Adipocyte (in vitro differentiated cells): ENCODE measurements around the gene PCDH10.
A peak's percentile ranks its signal among the peaks of the same experiment; 100 is the strongest.

Source experiments
- DNase-seq: peaks from one replicate; pipeline ENCODE4 v3.0.0-alpha.2; 2015; ENCODE audit warnings: low read depth
- H3K27me3 ChIP-seq: replicated peaks from 2 replicates; pipeline ENCODE4 v1.7.0; 2013; ENCODE audit warnings: mild to moderate bottlenecking, low read length, moderate library complexity; ENCODE audit not compliant: control insufficient read depth, insufficient read depth
- H3K36me3 ChIP-seq: 2 replicates; pipeline ENCODE4 v1.7.0; 2013; ENCODE audit warnings: low read length, mild to moderate bottlenecking, moderate library complexity; ENCODE audit not compliant: control insufficient read depth, insufficient read depth, severe bottlenecking
- H3K4me1 ChIP-seq: 2 replicates; pipeline ENCODE4 v1.7.0; 2013; ENCODE audit warnings: mild to moderate bottlenecking, low read length, moderate library complexity; ENCODE audit not compliant: control insufficient read depth, insufficient read depth
- H3K4me3 ChIP-seq: 2 replicates; pipeline ENCODE4 v1.7.0; 2013; ENCODE audit warnings: mild to moderate bottlenecking, low read length, moderate library complexity
- H3K9ac ChIP-seq: 2 replicates; pipeline ENCODE4 v1.7.0; 2013; ENCODE audit warnings: mild to moderate bottlenecking, low read length, moderate library complexity
- H3K9me3 ChIP-seq: 2 replicates; pipeline ENCODE4 v1.7.0; 2013; ENCODE audit warnings: mild to moderate bottlenecking, low read length, moderate library complexity; ENCODE audit not compliant: control insufficient read depth

PCDH10 gene

DNA sequence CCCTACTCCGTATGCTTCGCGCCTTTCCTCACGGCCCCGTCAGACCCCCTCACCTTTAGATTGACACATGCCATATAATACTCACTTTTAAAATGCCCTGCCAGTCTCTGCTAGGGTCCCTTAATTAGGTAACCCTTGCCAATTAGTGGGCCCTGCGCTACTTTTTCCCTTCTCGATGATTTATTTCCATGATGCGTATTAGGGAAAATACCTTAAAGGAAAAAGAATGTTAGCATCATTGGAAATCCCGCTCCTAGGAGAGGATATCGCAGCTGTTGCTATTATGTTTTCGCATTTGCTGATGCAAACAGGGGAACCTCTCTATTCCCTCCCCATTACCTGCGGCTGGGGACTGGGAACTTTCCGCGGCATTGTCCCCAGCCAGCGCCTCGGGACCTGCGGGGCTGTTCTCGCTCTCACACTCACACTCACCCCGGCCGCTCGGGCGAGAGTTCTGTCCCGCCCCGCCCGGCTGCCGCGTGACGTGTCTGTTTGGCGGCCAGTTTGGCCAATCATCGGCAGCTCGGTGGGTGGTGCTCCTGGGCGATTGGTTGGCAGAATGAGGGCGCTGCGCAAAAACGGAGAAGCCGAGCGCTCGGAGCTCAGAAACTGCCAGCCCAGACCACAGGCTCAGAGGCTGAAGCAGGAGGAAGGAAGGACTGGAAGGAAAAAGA lies at the start of gene PCDH10:
Gene PCDH10, plus strand, starts transcription at position 605 of the 674 bp plus-strand sequence. CDS start 847 bp downstream, outside the sequence.
- no peaks in the 10 kb centered on the region for H3K36me3 ChIP-seq
- peak within 1 kb of the TSS; percentile 81 for H3K4me3 ChIP-seq
- peak within 1 kb of the TSS; percentile 22 for H3K9ac ChIP-seq
- H3K4me1 ChIP-seq: peaks cover 45% of the 10 kb centered on the region
- peaks cover 75% of the 10 kb centered on the region for H3K27me3 ChIP-seq
- DNase-seq: peak; percentile 99
- no peaks in the 10 kb centered on the region for H3K9me3 ChIP-seq

DNA sequence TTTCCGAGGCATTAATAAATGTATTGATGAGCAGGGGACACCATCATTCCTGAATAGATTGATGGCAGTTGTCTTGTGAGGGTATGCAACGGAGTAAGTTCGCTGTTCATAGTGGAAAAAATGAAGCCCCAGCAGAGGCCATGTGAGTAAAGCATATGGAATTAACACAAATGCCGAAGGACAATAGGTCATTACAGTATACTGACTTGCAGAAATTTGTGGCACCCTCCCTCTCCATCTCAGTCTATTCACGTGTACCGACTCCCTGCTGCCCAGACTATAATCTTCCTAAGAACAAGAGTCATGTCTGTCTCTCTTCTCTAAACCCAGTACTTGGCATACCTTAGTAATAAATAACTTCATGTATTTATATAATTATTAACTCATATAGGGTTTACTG lies 47.1 kb upstream of the PCDH10 start:
- Histone ChIP-seq H3K36me3 (no peaks in the 10 kb centered on the region), H3K9me3 (peaks cover 6% of the 10 kb centered on the region), H3K4me3 (no peak overlapping the region), H3K27me3 (no peaks in the 10 kb centered on the region), H3K9ac (no peak overlapping the region), H3K4me1 (no peaks in the 10 kb centered on the region)
- DNase-seq: no peak

DNA sequence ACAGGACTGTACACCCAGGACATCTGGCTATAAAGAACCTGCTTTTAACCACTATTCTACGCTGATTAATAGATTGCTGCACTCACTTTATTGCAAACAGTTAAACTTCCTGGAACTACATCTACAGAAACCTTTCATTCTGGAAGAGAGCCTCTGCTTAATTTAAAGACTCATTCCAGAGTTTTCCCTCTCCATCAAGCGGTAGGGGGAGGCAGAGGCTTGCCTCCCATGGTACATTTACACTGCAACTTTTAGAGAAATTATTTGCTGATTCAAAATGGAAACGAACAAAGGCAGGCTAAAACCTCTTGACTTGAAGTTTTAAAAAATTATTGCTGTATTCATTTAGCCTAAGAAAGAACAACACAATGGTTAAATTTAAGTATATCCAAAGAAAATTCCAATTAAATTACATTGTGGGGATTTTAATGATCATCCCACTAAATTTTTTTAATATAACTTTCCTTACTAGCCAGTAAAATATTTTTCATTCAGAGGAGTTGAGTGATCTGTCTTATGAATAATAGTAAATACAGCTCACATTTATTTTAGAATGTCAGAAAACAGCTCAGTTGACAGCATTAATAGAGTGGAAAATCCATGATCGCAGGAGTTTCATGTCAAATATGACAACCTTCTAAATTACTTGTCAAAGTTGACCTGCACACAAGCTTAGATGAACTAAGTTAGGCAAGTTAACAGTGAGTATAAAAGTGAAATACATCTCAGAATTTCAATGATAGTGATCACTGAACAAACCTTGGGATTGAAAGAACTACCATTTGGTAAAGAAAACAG lies 46.3 kb upstream of the PCDH10 start:
- Histone ChIP-seq H3K9me3 (peaks cover 6% of the 10 kb centered on the region), H3K4me3 (no peak overlapping the region), H3K27me3 (no peaks in the 10 kb centered on the region), H3K4me1 (no peaks in the 10 kb centered on the region), H3K9ac (no peak overlapping the region), H3K36me3 (no peaks in the 10 kb centered on the region)
- DNase-seq: no peak

DNA sequence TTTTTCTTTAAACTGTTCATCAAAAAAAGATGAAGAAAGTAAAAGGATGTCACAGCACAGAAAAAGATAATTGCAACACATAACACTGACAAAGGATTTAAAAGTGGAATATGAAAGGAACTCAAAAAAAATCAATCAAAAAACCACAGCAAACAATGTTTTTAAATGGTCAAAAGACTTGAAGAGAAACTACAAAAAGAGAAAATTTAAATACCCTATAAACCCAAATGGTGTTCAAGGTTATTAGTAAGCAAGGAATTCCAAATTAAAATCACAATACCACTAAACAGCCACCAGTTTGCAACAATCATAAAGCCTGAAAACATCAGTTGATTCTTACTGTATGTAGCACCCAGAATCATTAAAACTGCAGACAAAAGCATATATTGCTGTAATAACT lies 36.5 kb upstream of the PCDH10 start:
- H3K9me3 ChIP-seq: no peaks in the 10 kb centered on the region
- no peak overlapping the region for H3K9ac ChIP-seq
- no peaks in the 10 kb centered on the region for H3K4me1 ChIP-seq
- H3K36me3 ChIP-seq: no peaks in the 10 kb centered on the region
- no peak for DNase-seq
- no peak overlapping the region for H3K4me3 ChIP-seq
- no peaks in the 10 kb centered on the region for H3K27me3 ChIP-seq

GRCh38 chr4:133124746-133125145 lies 24.3 kb upstream of the PCDH10 start:
- Histone ChIP-seq H3K9ac (no peak overlapping the region), H3K4me1 (no peaks in the 10 kb centered on the region), H3K9me3 (no peaks in the 10 kb centered on the region), H3K27me3 (no peaks in the 10 kb centered on the region), H3K36me3 (no peaks in the 10 kb centered on the region), H3K4me3 (no peak overlapping the region)
- DNase-seq: no peak

GRCh38 chr4:133127500-133127899 lies 21.6 kb upstream of the PCDH10 start:
- DNase-seq: no peak
- Histone ChIP-seq H3K4me3 (no peak overlapping the region), H3K36me3 (no peaks in the 10 kb centered on the region), H3K27me3 (no peaks in the 10 kb centered on the region), H3K9ac (no peak overlapping the region), H3K9me3 (no peaks in the 10 kb centered on the region), H3K4me1 (no peaks in the 10 kb centered on the region)

DNA sequence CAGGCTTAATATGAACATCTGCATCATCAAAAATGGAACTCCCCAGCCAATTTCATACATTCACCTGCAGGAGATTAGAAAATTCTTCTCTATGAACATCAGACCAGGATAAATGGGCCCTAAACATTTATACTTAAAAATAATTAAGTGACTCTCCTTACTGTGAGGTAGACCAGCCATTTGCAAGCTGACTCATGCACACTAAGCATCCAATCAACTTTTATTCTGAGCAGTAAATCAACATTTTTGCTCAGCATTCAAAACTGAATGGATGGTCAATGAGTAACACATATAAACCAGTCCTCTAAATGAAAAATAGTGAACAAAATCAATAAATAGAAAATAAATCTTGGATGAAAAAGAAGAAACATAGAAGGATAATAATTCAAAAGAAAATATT lies 19.9 kb upstream of the PCDH10 start:
- Histone ChIP-seq H3K27me3 (no peaks in the 10 kb centered on the region), H3K36me3 (no peaks in the 10 kb centered on the region), H3K4me3 (no peak overlapping the region), H3K4me1 (no peaks in the 10 kb centered on the region), H3K9ac (no peak overlapping the region), H3K9me3 (no peaks in the 10 kb centered on the region)
- no peak for DNase-seq

DNA sequence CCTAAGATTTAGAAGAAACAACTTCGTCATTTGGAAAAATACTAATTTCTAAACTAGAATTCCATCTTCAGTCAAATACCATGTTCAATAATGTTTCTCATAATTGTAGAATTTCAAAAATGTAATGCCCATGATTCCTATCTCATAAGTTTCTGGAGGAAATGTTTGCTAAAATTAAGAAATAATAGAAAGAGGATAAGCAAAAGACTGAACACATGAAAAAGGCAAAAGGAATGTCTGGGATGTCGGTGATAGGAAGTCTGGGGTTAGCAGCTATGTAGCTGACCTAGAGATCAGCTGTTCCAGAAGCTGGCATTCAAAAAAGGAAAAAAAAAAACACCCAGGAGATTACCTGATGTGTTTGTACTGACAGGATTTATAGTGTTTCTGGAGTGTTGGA lies 18.9 kb upstream of the PCDH10 start:
- H3K4me3 ChIP-seq: no peak overlapping the region
- no peaks in the 10 kb centered on the region for H3K4me1 ChIP-seq
- H3K36me3 ChIP-seq: no peaks in the 10 kb centered on the region
- H3K9me3 ChIP-seq: no peaks in the 10 kb centered on the region
- no peaks in the 10 kb centered on the region for H3K27me3 ChIP-seq
- H3K9ac ChIP-seq: no peak overlapping the region
- DNase-seq: peak; percentile 62

GRCh38 chr4:133131829-133132460 lies 17.1 kb upstream of the PCDH10 start:
- H3K36me3 ChIP-seq: no peaks in the 10 kb centered on the region
- H3K4me1 ChIP-seq: no peaks in the 10 kb centered on the region
- no peak for DNase-seq
- H3K9me3 ChIP-seq: no peaks in the 10 kb centered on the region
- no peaks in the 10 kb centered on the region for H3K27me3 ChIP-seq
- H3K4me3 ChIP-seq: no peak overlapping the region
- H3K9ac ChIP-seq: no peak overlapping the region

- Histone ChIP-seq H3K27me3 (peaks cover 3% of the 10 kb centered on the region), H3K4me3 (no peak overlapping the region), H3K4me1 (no peaks in the 10 kb centered on the region), H3K36me3 (no peaks in the 10 kb centered on the region), H3K9me3 (no peaks in the 10 kb centered on the region), H3K9ac (no peak overlapping the region)
- DNase-seq: no peak
Observed at GRCh38 chr4:133136833-133137232, 12.3 kb upstream of the PCDH10 start.

DNA sequence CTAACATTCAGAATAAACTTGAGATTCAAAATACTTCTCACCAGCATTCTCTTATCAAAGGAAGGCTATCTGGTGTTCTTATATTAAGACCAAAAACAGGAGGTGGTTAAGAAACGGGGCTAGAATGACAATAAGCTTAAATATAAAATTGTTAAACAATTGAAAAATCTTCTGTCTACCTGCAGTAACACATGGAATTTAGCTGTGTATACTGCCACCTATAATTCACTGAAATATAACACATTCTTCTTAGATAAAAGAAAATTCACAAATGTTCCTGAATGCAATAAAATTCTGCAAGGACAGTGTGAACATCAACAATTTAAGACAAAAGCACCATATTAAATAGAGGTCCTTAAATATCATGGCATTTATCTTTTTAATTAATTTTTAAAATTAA lies 11.5 kb upstream of the PCDH10 start:
- no peak overlapping the region for H3K9ac ChIP-seq

More for the DNA sequence above, 11.5 kb upstream of the PCDH10 start:
- no peak overlapping the region for H3K4me3 ChIP-seq
- no peak for DNase-seq
- no peaks in the 10 kb centered on the region for H3K4me1 ChIP-seq
- peaks cover 8% of the 10 kb centered on the region for H3K27me3 ChIP-seq
- H3K36me3 ChIP-seq: no peaks in the 10 kb centered on the region
- no peaks in the 10 kb centered on the region for H3K9me3 ChIP-seq
